T-helper 1 cell treated with Interleukin-12 subunit alpha and Interleukin-12 subunit beta and Interleukin-4 antibody, amounts not matched to agents 30 μg/mL and 1 μg/mL, for 36 hours (primary cell): ENCODE data around the gene BEX3.
A peak's percentile ranks its signal among the peaks of the same experiment; 100 is the strongest.
"Not testable (repeated sequence)": the region's sequence is repeated elsewhere in the genome, so short reads cannot be mapped to it uniquely, and the experiment has no call there.

Source experiments
- H3K27ac Mint-ChIP-seq: one replicate; pipeline ENCODE4 v1.8.0; 2021; ENCODE audit warnings: mild to moderate bottlenecking, mixed read lengths
- H3K27me3 Mint-ChIP-seq: one replicate; pipeline ENCODE4 v1.8.0; 2021; ENCODE audit warnings: low read depth, mixed read lengths
- H3K36me3 Mint-ChIP-seq: one replicate; pipeline ENCODE4 v1.8.0; 2021; ENCODE audit warnings: low read depth, mixed read lengths
- H3K4me1 Mint-ChIP-seq: one replicate; pipeline ENCODE4 v1.8.0; 2021; ENCODE audit warnings: low read depth, mixed read lengths
- H3K4me3 Mint-ChIP-seq: one replicate; pipeline ENCODE4 v1.8.0; 2021; ENCODE audit warnings: mild to moderate bottlenecking, moderate library complexity, mixed read lengths
- H3K9me3 Mint-ChIP-seq: one replicate; pipeline ENCODE4 v1.8.0; 2021; ENCODE audit warnings: mixed read lengths

The BEX3 gene

DNA sequence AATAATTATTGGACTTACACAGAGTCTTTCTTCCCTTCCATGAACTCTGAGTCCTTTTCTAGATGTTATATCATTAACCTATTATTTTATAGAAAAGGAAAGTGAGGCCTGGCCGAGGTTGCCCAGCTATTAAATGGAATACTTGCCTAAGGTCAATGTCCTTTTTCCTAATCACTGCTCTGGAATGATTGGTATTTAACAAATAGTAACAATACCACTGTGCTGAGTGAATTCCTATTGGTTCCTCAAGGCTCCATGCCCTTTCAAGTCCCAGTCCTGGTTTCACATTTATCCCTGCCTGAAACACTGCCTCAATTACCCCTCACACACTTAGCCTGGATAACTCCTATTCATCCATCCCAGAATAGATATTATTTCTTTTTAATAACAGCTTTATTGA, 13.9 kb upstream of the BEX3 start:
- no peaks in the 10 kb centered on the region for H3K36me3 Mint-ChIP-seq
- no peaks in the 10 kb centered on the region for H3K9me3 Mint-ChIP-seq
- peaks cover 8% of the 10 kb centered on the region for H3K27me3 Mint-ChIP-seq
- no peaks in the 10 kb centered on the region for H3K4me1 Mint-ChIP-seq
- no peak overlapping the region for H3K27ac Mint-ChIP-seq
- H3K4me3 Mint-ChIP-seq, result no peak overlapping the region

GRCh38 chrX:103363046-103363445, 13.3 kb upstream of the BEX3 start:
- Mint-ChIP-seq H3K4me3 (no peak overlapping the region), H3K4me1 (no peaks in the 10 kb centered on the region), H3K27ac (no peak overlapping the region), H3K9me3 (no peaks in the 10 kb centered on the region), H3K36me3 (no peaks in the 10 kb centered on the region), H3K27me3 (peaks cover 5% of the 10 kb centered on the region)

GRCh38 chrX:103367502-103367901, 8.8 kb upstream of the BEX3 start:
- H3K4me3 Mint-ChIP-seq, result no peak overlapping the region
- no peak overlapping the region for H3K27ac Mint-ChIP-seq
- H3K9me3 Mint-ChIP-seq, result no peaks in the 10 kb centered on the region
- H3K4me1 Mint-ChIP-seq, result no peaks in the 10 kb centered on the region
- no peaks in the 10 kb centered on the region for H3K36me3 Mint-ChIP-seq
- H3K27me3 Mint-ChIP-seq, result peaks cover 5% of the 10 kb centered on the region

GRCh38 chrX:103369479-103369878, 6.9 kb upstream of the BEX3 start:
- Mint-ChIP-seq H3K9me3 (no peaks in the 10 kb centered on the region), H3K4me3 (no peak overlapping the region), H3K36me3 (no peaks in the 10 kb centered on the region), H3K27ac (no peak overlapping the region), H3K27me3 (peaks cover 5% of the 10 kb centered on the region), H3K4me1 (no peaks in the 10 kb centered on the region)

GRCh38 chrX:103372886-103373285, 3.5 kb upstream of the BEX3 start:
- no peaks in the 10 kb centered on the region for H3K36me3 Mint-ChIP-seq
- no peaks in the 10 kb centered on the region for H3K9me3 Mint-ChIP-seq
- H3K4me3 Mint-ChIP-seq, result no peak overlapping the region
- peaks cover 3% of the 10 kb centered on the region for H3K27me3 Mint-ChIP-seq
- H3K4me1 Mint-ChIP-seq, result peaks cover 7% of the 10 kb centered on the region
- no peak overlapping the region for H3K27ac Mint-ChIP-seq

DNA sequence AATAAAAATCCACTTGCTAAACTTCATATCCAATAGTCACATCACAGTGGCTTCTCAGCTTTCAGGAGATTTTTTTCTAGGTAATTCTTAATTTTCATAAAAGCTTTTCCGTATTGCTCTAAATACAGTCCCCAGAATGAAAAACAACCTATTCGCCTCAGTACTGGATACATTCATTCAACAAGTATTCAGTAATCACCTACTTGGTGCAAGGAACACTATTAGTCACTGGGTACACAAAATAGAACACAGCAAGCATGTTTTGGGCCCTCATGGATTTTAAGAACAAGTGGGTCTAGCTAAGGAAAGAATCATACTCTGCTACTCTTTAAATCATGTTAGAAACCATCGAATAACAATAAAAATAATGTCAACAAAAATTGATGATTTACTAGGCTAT, 2.8 kb upstream of the BEX3 start:
- peaks cover 3% of the 10 kb centered on the region for H3K27me3 Mint-ChIP-seq

GRCh38 chrX:103376979-103377324, 614 bp downstream of the BEX3 start:
- peaks cover 7% of the 10 kb centered on the region for H3K4me1 Mint-ChIP-seq
- peak overlapping the region; percentile 65 for H3K4me3 Mint-ChIP-seq
- no peaks in the 10 kb centered on the region for H3K9me3 Mint-ChIP-seq
- no peaks in the 10 kb centered on the region for H3K36me3 Mint-ChIP-seq
- H3K27me3 Mint-ChIP-seq, result peaks cover 3% of the 10 kb centered on the region
- no peak overlapping the region for H3K27ac Mint-ChIP-seq

More for the DNA sequence above, 2.8 kb upstream of the BEX3 start:
- Mint-ChIP-seq H3K4me3 (no peak overlapping the region), H3K27ac (no peak overlapping the region), H3K9me3 (no peaks in the 10 kb centered on the region), H3K36me3 (no peaks in the 10 kb centered on the region), H3K4me1 (peaks cover 7% of the 10 kb centered on the region)

- no peaks in the 10 kb centered on the region for H3K9me3 Mint-ChIP-seq
- peaks cover 3% of the 10 kb centered on the region for H3K27me3 Mint-ChIP-seq
- no peaks in the 10 kb centered on the region for H3K36me3 Mint-ChIP-seq
- H3K4me3 Mint-ChIP-seq, result no peak overlapping the region
- no peak overlapping the region for H3K27ac Mint-ChIP-seq
- peaks cover 7% of the 10 kb centered on the region for H3K4me1 Mint-ChIP-seq
Measured at GRCh38 chrX:103378990-103379389, 2.7 kb downstream of the BEX3 start.

GRCh38 chrX:103382877-103383276, 6.5 kb downstream of the BEX3 start:
- H3K27me3 Mint-ChIP-seq, result no peaks in the 10 kb centered on the region
- no peaks in the 10 kb centered on the region for H3K36me3 Mint-ChIP-seq
- no peaks in the 10 kb centered on the region for H3K4me1 Mint-ChIP-seq
- H3K27ac Mint-ChIP-seq, result no peak overlapping the region
- no peak overlapping the region for H3K4me3 Mint-ChIP-seq
- H3K9me3 Mint-ChIP-seq, result no peaks in the 10 kb centered on the region

DNA sequence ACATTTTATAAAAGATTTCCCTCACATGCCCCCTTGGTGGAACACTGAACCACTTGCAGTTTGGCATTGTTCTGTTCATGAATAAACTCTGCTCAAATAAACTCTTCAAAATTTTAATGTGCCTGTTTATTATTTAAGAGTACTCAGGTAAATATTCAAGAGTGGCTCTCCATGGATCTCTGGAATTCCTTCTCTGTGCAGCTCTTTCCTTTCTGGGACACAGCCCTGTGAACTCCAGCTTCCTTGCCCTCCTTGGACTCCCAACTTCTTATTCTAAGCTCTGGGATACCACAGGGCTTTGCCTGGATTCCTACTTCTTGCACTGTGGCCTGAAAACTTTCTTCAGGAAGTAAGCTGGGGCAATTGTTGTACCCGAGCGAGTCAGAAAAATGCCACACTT, 8.3 kb downstream of the BEX3 start:
- no peaks in the 10 kb centered on the region for H3K4me1 Mint-ChIP-seq
- no peaks in the 10 kb centered on the region for H3K9me3 Mint-ChIP-seq
- H3K27me3 Mint-ChIP-seq, result peaks cover 4% of the 10 kb centered on the region
- H3K36me3 Mint-ChIP-seq, result no peaks in the 10 kb centered on the region
- no peak overlapping the region for H3K4me3 Mint-ChIP-seq
- H3K27ac Mint-ChIP-seq, result no peak overlapping the region

DNA sequence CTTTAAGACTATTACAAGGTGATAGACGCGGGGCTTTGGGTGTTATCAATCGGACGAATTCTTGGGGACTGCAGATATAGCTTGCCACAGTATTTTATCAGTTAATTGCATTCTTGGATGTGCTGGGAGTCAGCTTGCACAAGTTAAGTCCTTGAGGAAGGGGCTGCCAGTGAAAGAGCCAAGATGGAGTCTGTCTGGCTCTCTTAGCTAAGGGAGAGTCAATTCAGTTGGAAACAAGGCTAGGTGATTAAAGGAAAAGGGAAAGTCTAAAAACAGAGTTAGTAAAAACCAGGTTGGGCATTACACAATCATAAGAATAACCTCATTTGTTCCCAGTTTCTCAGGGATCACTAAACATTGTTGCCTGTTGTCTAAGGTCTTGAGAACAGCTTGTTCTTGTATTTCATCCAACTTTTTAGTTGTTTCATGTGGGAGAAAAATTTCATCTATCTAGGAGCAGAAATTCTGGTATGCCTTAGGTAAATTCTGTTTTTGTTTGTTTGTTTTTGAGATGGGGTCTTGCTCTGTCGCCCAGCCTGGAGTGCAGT, 9.0 kb downstream of the BEX3 start:
- H3K36me3 Mint-ChIP-seq, H3K4me1 Mint-ChIP-seq, H3K27ac Mint-ChIP-seq, H3K9me3 Mint-ChIP-seq, H3K4me3 Mint-ChIP-seq: not testable (repeated sequence)
- peaks cover 11% of the 10 kb centered on the region for H3K27me3 Mint-ChIP-seq

- Mint-ChIP-seq H3K9me3 (no peaks in the 10 kb centered on the region), H3K4me1 (no peaks in the 10 kb centered on the region), H3K36me3 (no peaks in the 10 kb centered on the region), H3K27me3 (peaks cover 16% of the 10 kb centered on the region), H3K4me3 (no peak overlapping the region), H3K27ac (no peak overlapping the region)
Measured at GRCh38 chrX:103386332-103386731, 10.0 kb downstream of the BEX3 start.

DNA sequence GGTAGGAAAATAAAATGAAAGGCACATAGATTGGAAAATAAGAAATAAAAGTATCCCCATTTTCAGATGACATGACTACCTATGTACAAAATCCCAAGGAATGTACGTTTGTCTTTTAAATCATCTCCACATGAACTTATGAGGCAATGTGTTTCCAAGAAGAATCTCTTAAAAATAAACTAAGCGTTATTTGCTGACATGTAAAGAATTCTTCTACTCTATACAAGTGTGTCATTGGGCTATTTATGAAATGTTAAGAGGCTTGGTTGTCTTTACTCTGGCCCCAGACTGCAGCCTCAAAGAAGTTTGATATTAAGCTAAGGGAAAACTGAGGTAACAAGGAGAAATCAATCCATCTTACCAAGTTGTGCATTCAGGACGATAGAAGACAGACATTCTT, 17.1 kb downstream of the BEX3 start:
- Mint-ChIP-seq H3K36me3 (no peaks in the 10 kb centered on the region), H3K9me3 (no peaks in the 10 kb centered on the region), H3K4me1 (no peaks in the 10 kb centered on the region), H3K27ac (no peak overlapping the region), H3K27me3 (peaks cover 18% of the 10 kb centered on the region), H3K4me3 (no peak overlapping the region)

- Mint-ChIP-seq H3K4me3 (no peak overlapping the region), H3K36me3 (no peaks in the 10 kb centered on the region), H3K4me1 (no peaks in the 10 kb centered on the region), H3K27me3 (peaks cover 3% of the 10 kb centered on the region), H3K9me3 (no peaks in the 10 kb centered on the region), H3K27ac (no peak overlapping the region)
Measured at GRCh38 chrX:103396186-103396585, 19.8 kb downstream of the BEX3 start.

DNA sequence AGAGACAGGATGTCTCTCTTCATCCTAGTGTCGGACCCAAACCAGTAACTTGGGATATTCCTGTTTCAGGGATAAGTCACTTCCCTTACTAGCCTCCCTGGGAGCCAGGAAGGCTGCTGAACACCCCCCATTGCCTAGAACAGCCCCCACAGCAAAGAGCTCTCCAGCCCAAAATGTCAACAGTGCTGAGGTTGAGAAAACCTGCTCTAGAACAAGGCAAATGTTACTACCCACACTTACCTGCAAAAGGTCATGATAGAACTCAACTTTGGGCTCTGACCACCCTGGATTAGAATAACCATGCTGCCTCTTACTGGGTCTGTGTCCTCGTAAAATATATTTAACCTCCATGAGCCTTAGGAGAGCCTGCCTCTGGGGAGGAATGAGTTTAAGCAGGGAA, 20.3 kb downstream of the BEX3 start:
- H3K4me3 Mint-ChIP-seq, result no peak overlapping the region
- peaks cover 3% of the 10 kb centered on the region for H3K27me3 Mint-ChIP-seq
- H3K36me3 Mint-ChIP-seq, result no peaks in the 10 kb centered on the region
- H3K4me1 Mint-ChIP-seq, result no peaks in the 10 kb centered on the region
- H3K9me3 Mint-ChIP-seq, result no peaks in the 10 kb centered on the region
- H3K27ac Mint-ChIP-seq, result no peak overlapping the region

DNA sequence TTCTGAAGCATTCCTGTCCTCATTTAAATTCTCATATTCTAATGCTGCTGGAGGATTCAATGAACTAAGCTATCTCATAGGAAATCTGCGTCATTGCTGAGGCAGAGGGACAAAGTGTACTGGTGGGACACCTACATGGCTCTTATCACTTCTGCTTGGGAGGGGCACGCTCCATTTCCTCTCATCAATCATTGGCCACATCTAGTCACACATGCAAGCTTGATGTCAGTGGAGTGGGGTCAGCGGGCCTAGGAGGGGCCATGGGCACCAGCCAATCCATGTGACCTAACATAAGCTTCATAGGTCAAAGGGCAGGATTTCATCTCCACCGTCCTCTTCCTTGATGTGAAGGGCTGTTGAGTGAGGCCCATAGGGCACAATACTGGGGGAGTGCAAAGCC, 21.4 kb downstream of the BEX3 start:
- H3K36me3 Mint-ChIP-seq, result no peaks in the 10 kb centered on the region

More for the DNA sequence above, 21.4 kb downstream of the BEX3 start:
- H3K4me1 Mint-ChIP-seq, result no peaks in the 10 kb centered on the region
- H3K9me3 Mint-ChIP-seq, result no peaks in the 10 kb centered on the region
- H3K27ac Mint-ChIP-seq, result no peak overlapping the region
- peaks cover 3% of the 10 kb centered on the region for H3K27me3 Mint-ChIP-seq
- H3K4me3 Mint-ChIP-seq, result no peak overlapping the region
